Eye (tissue), 1 donor: Measurements from ENCODE around the gene SART3.
"Not testable (repeated sequence)": the region's sequence is repeated elsewhere in the genome, so short reads cannot be mapped to it uniquely, and the experiment has no call there.

Experiments used
- DNase-seq: peaks from one replicate; pipeline ENCODE4 v3.0.0-alpha.2; 2015

The SART3 gene

GRCh38 chr12:108562348-108563135 is 1.6 kb upstream of the SART3 start, which contains the start of gene ISCU:
Gene ISCU (plus strand): TSS chr12:108562596. CDS start chr12:108562623, 27 bp downstream.
- peak; percentile 99 for DNase-seq

GRCh38 chr12:108561852-108562347 is 927 bp upstream of the SART3 start:
- no peak for DNase-seq

GRCh38 chr12:108560321-108560721 is 652 bp downstream of the SART3 start:
- DNase-seq: no peak

- no peak for DNase-seq
Observed at GRCh38 chr12:108559748-108560147, 1.2 kb downstream of the SART3 start.

- no peak for DNase-seq
Observed at GRCh38 chr12:108559007-108559655, 1.8 kb downstream of the SART3 start.

GRCh38 chr12:108555383-108555782 is 5.6 kb downstream of the SART3 start:
- DNase-seq: not testable (repeated sequence)

- no peak for DNase-seq
Observed at GRCh38 chr12:108553799-108554198, 7.2 kb downstream of the SART3 start.

- DNase-seq: no peak
Observed at GRCh38 chr12:108551535-108551934, 9.4 kb downstream of the SART3 start.

- no peak for DNase-seq
Observed at GRCh38 chr12:108548954-108549521, 11.9 kb downstream of the SART3 start.

GRCh38 chr12:108547686-108548085 is 13.3 kb downstream of the SART3 start:
- DNase-seq: no peak

- DNase-seq: no peak
Observed at GRCh38 chr12:108543652-108544051, 17.3 kb downstream of the SART3 start.

- no peak for DNase-seq
Observed at GRCh38 chr12:108542320-108542719, 18.7 kb downstream of the SART3 start.

- DNase-seq: no peak
Observed at GRCh38 chr12:108538616-108539195, 22.3 kb downstream of the SART3 start.

- DNase-seq: no peak
Observed at GRCh38 chr12:108538146-108538545, 22.8 kb downstream of the SART3 start.

- DNase-seq: no peak
Observed at GRCh38 chr12:108531929-108532848, 28.8 kb downstream of the SART3 start.

- no peak for DNase-seq
Observed at GRCh38 chr12:108530161-108530560, 30.8 kb downstream of the SART3 start.

- DNase-seq: no peak
Observed at GRCh38 chr12:108527166-108527496, 33.8 kb downstream of the SART3 start.

GRCh38 chr12:108526482-108527165 is 34.3 kb downstream of the SART3 start:
- peak; percentile 66 for DNase-seq

- DNase-seq: no peak
Observed at GRCh38 chr12:108525681-108526080, 35.3 kb downstream of the SART3 start.

- DNase-seq: no peak
Observed at GRCh38 chr12:108523365-108523764, 37.6 kb downstream of the SART3 start.

GRCh38 chr12:108519558-108519957 is 41.4 kb downstream of the SART3 start:
- no peak for DNase-seq
